Panc1 (cell line): ENCODE measurements around the gene CEP250.

ENCODE experiments used
- CTCF ChIP-seq: fragments of 450-650 bp; IDR thresholded peaks from 2 replicates; pipeline ENCODE4 v1.5.1; 2017; ENCODE audit warnings: mild to moderate bottlenecking
- POLR2AphosphoS5 ChIP-seq: IDR thresholded peaks from 2 replicates; pipeline ENCODE4 v1.6.1; 2012; ENCODE audit warnings: mild to moderate bottlenecking, low read depth, low read length, moderate library complexity
- REST ChIP-seq, 2 experiments: IDR thresholded peaks; 2 replicates each; pipeline ENCODE4 v1.6.1; 2011 to 2012; ENCODE audit warnings: low read depth in 2 of 2, control low read depth in 1 of 2, low read length in 1 of 2, mild to moderate bottlenecking in 1 of 2, moderate library complexity in 1 of 2; ENCODE audit not compliant: insufficient read depth in 1 of 2
- SIN3A ChIP-seq: IDR thresholded peaks from 2 replicates; pipeline ENCODE4 v1.6.1; 2012; ENCODE audit warnings: low read depth, mild to moderate bottlenecking, low read length, moderate library complexity, borderline replicate concordance; ENCODE audit not compliant: insufficient read depth
- TCF7L2 ChIP-seq: IDR thresholded peaks from 2 replicates; pipeline ENCODE4 v1.6.1; 2011; ENCODE audit warnings: mild to moderate bottlenecking, low read depth, low read length, inconsistent platforms

- TF ChIP-seq CTCF (no peak), POLR2AphosphoS5 (no peak), REST (IDR thresholded peaks at IDR 0.05; ENCODE audit: insufficient read depth in 1 of 2, low read depth in 2 of 2, low read length in 1 of 2) (no peak), SIN3A (no peak), TCF7L2 (no peak)
Measured at GRCh38 chr20:35560105-35560511, 104.7 kb downstream of the CEP250 start.
